ENCODE data around the gene ADARB2.

GRCh38 chr10:1379601-1380000, 357.7 kb downstream of the ADARB2 start:
- TF ChIP-seq POLR2AphosphoS5 (IDR thresholded peaks at IDR 0.05; ENCODE audit: low read depth, low read length), result no peak
- no peak for TF ChIP-seq POLR2A (IDR thresholded peaks at IDR 0.05; ENCODE audit: low read depth, low read length)
- no peak for TF ChIP-seq TAF1 (IDR thresholded peaks at IDR 0.05; ENCODE audit: low read depth, low read length)
- TF ChIP-seq POU2F2 (IDR thresholded peaks at IDR 0.05; ENCODE audit: low read depth, low read length), result no peak
